Stimulated activated CD4-positive, alpha-beta T cell treated with anti-CD3 and anti-CD28 coated beads, Interleukin-1b, Interleukin-23, amount 100 ng/mL, for 24 hours (primary cell): Measurements from ENCODE around the gene CCDC57.
A peak's percentile ranks its signal among the peaks of the same experiment; 100 is the strongest.

ENCODE experiments used
- DNase-seq, 4 experiments: peaks; one replicate each; pipeline ENCODE4 v3.0.0-alpha.2; 2020; ENCODE audit warnings: low read depth in 4 of 4, low spot score in 1 of 4

The CCDC57 gene

GRCh38 chr17:82236142-82236971 is 23.7 kb upstream of the CCDC57 start:
- DNase-seq, result peak in 3 of 4 experiments; percentile 50 to 64 (median 55)

DNA sequence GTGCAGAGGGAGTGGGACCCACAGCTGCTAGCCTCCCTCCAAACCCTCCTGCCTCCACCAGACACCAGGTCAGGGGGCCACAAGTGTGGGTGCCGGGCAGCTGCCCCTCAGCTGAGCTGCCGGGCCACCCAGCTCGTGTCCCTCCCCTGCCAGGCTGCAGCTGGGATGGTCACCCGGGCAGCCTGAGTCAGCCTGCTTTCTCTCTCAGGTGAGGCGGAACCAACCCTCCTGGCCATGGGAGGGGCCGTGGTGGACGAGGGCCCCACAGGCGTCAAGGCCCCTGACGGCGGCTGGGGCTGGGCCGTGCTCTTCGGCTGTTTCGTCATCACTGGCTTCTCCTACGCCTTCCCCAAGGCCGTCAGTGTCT is 23.1 kb upstream of the CCDC57 start:
- no peak for DNase-seq

GRCh38 chr17:82235056-82235774 is 22.6 kb upstream of the CCDC57 start:
- no peak for DNase-seq

DNA sequence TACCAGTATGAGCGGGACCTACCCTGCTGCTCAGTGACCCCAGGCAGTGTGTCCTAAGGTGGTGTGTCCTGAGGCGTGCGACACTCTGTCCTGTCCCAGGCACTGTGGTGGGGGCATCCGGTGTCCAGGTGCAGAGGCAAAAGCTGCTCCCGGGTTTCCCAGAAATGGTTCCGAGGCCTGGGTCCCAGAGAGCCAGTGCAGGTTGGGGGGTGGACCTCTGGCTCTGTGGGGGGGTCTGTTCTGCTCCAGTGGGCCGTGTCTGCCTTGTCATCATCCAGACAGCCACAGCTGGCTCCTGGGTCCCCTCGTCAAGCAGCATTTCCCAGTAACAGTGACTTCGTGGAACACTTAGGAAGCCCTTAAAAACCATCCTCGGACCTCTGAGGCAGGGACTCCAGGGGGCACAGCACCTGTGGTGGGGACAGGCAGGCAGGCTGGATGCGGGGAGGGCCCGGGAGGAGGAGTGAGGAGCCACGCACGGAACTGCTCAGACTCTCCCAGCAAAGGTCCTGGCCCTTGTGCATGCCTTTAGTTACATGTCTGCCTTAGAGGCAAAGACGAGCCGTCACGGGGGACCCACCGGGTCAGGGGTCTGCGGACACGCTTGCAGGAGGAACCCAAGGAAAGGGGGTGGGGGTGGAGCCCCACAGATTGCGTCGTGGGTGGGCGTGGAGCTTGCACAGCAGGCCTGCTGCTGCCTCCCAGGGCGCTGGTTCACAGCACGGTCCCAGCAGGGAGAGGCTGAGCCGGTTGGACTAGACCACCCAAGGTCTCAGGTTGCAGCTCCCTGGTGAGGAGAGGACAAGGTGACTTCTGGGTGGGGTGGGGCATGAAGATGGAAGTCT is 21.8 kb upstream of the CCDC57 start:
- DNase-seq, result no peak

GRCh38 chr17:82232876-82233785 is 20.5 kb upstream of the CCDC57 start:
- DNase-seq, result no peak

DNA sequence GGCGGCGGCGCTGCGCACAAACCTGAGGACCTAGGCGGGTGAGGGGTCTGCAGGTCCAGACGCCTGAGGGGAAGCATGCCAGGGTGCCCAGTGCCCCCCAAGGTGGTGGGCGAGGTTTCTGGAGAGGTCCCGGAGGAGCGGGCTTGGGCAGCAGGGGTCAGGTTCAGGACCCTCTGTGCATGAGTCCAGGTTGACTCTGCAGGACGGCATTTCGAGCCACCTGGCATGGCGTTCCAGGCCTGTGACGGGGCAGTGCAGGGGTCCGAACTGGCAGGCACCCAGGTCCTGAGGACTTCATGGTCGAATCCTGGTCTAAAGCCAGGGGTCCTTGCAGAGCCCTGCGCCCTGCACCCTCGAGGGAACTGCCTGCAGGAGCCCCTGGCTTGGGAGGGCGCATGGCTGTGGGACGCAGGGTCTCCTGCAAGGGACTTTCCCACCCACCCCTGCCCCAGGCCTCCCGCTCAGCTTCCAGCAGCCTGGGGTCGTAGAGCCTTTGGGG is 19.7 kb upstream of the CCDC57 start:
- no peak for DNase-seq

GRCh38 chr17:82231562-82232321 is 19.1 kb upstream of the CCDC57 start:
- DNase-seq, result no peak

DNA sequence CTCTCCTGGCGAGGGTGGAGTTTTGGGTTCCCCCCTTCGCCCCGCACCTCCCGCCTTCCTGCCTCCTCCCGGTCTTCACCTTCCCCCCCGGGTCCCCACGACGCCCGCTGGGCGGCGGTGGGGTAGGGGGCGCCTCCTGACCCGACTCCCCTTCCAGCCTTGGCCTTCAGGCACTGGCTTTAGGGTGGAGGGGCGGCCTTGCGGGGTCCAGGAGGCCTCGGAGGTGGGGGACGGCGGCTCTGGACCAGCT is 18.6 kb upstream of the CCDC57 start:
- no peak for DNase-seq

DNA sequence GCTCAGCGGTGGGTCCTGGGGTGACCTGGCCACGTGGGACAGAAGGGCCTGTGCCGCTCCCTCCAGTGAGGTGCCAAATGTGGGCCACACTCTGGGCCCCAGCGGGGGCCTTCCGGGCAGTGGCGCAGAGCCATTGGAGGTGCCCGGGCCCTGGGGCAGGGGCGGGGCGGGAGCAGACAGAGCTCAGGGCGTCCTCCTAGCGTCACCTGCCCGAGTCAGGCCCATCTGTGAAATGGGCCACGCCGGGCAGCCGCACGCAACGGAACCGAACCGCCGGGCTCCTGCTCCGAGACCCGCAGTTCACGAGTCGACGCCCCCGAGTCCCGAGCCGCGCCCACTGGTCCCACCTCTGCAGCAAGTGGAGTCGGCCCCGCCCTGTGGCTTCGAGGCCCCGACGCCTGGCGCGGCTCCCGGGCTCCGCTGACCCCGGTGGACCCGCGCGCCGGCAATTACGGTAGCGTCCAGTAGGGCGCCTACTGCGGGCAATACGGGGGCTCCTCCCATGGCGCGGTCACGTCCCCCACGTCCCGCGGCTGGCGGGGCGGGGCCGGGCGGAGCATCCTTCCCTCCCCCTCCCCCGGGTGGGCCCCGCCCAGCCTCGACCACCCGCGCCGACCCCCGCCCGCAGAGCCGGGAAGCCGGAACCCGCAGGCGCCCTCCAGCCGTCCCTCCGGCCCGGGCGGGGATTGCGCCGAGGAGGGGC is 18.1 kb upstream of the CCDC57 start:
- peak in 1 of 4 experiments; percentile 59 for DNase-seq

DNA sequence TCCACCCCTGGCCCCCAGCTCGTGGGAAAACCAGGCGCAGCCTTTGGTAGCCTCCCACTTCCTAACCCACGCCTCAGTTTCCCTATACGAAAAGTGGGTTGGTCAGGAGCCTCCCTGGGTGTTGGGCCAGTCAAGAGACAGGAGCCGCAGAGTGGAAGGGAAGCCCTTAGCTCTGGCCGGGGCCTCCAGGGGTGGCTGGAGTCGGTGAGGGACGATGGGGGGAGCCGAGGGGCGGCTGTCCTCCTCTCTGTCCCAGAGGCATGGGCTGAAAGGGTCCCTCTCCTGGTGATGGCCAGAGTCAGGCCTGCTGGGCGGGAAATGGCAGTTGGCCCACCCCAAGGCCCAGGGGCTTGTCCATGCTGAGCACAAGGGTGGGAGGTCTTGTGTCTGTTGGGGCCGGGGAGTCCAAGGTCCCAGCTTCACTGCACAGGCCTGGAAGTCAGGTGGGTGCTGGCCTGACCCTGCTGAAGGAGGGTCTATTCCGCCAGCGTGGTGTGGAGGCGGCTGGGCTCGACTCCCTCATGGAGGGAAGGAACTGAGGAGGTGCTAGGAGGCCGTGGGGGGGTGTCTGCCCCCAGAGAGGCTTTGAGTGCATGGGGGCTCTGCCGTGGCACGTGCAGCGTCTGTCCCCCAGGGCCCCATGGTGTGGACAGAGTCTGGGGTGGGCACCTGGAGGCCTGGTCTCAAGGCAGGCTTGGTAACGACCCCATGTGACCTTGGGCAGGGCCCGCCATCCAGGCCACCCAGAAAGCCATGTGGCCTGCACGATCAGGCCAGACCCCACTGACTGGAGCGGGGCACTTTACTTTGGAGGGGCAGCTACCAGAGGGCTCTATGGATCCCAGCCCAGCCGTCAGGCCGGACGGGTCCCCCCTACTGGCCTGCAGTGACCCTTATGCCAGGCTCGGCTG is 17.3 kb upstream of the CCDC57 start:
- DNase-seq, result no peak

DNA sequence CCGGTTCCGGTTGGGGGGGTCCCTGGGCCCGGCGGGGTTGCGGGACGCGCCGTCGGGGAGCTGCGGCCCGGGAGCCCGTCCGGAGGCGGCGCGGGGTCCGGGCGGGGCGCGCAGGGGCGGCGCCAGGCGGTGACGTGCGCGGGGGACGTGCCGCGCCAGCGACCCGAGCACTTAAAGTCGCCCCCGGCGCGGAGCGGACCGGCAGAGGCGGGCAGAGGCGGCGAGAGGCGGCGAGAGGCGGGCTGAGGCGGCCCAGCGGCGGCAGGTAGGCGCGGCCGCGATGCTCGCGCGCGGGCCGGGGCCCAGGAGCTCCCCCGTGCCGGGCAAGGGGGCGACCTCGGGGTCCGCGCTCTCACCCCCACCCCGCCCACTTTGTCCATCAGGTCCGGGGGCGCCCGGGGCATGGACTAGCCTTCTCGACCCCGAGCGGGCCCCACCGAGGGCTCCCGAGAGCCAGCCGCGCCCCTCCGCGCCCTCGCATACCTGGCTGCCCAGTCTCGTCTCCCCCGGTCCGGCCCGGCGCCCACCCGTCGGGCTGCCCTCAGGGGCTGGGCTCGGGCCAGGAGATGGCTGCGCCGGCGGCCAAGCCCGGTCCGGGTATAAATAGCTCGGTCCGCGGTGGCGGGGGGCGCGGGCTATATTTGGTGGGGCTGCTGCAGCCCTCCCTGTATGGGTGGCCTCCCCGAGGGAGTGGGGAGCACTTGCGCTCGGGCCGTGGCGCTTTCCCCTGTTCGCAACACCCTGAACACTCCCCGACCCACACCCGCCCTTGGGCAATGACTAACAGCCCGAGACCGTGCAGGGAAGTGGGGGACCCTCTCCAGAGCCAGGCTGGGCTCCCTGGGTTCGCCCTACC is 16.4 kb upstream of the CCDC57 start, which contains the start of gene SLC16A3:
SLC16A3 (plus strand) TSS at position 201 of the 856 bp plus-strand sequence. CDS start 6,967 bp downstream, outside the sequence.
- peak in 1 of 4 experiments; percentile 63 for DNase-seq

GRCh38 chr17:82228278-82228841 is 15.7 kb upstream of the CCDC57 start:
- peak in 1 of 4 experiments; percentile 52 for DNase-seq

DNA sequence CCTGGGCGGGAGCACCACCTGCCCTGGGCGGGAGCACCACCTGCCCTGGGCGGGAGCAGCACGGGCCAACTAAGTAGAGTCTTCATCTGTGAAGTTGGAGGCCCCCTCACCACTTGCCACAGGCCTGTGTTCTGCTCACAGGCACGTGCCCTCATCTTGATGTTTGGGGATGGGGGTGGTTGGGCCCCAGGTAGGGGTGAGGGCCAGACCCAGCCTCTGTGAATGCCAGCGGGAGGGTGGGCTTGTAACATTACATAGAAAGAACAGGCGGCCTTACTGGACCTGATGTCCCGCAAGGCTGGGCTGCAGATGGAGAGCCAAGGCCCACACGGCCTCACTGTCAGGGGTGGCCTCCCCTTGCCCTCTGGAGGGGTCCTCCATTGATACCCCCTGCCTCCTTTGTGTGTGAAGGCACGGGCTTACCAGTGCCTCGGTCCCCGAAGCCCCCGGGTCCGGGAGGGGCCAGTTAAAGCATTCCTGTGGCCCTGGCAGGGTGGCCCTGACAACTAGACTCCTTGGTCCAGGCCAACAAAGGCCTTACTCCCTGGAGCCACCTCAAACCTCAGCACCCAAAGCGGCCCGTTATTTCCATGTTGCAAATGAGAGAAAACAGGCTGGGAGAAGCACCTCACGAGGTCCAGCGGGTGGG is 15.1 kb upstream of the CCDC57 start:
- no peak for DNase-seq

GRCh38 chr17:82226809-82227628 is 14.4 kb upstream of the CCDC57 start:
- no peak for DNase-seq

- no peak for DNase-seq
Measured at GRCh38 chr17:82226146-82226808, 13.6 kb upstream of the CCDC57 start.
